PC-3 (cell line): ENCODE results near the gene MKI67.

ENCODE experiments used
- EZH2 ChIP-seq: fragments of 300-600 bp; sonication (generic); IDR thresholded peaks from one replicate; pipeline ENCODE4 v1.6.1; 2017; ENCODE audit warnings: antibody characterized with exemption, mild to moderate bottlenecking, low read length; ENCODE audit not compliant: unreplicated experiment
- TF ChIP-seq, protein P1 (sequence below): fragments of 300-600 bp; sonication (generic); conservative IDR thresholded peaks from 2 replicates; pipeline ENCODE4 v1.5.1; 2017; ENCODE audit warnings: antibody characterized with exemption, low read depth, mild to moderate bottlenecking, low read length

DNA sequence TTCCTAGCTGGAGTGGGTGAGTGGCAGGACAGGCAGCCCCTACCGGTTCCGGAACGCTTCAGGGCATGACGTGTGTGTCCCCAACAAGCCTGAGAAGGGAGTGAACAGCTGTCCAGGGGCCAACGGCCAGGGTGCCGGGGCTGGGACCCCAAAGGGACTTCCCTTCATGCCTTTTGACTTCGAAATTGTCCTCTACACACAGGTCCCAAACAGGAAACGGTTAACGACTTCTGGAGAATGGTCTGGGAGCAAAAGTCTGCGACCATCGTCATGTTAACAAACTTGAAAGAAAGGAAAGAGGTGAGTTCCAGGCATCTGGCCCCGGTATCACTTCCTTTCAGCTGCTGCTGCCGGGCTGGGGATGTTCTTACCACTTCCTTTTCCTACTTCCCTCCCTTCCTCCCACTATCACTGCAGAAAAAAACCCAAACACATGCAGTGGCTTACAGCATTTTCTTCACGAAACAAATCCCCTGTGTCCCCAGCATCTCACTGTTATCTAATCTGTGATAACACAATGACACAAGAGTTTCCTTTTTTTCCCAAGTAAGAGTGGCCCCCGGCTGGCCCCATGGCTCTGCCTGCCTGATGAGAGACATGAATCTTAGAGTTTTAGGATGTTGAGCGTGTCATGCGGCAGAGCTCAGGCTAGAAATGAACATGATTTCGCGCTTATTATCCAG, 63.2 kb downstream of the MKI67 start:
- no peak for TF ChIP-seq EZH2
- TF ChIP-seq, protein P1, sequence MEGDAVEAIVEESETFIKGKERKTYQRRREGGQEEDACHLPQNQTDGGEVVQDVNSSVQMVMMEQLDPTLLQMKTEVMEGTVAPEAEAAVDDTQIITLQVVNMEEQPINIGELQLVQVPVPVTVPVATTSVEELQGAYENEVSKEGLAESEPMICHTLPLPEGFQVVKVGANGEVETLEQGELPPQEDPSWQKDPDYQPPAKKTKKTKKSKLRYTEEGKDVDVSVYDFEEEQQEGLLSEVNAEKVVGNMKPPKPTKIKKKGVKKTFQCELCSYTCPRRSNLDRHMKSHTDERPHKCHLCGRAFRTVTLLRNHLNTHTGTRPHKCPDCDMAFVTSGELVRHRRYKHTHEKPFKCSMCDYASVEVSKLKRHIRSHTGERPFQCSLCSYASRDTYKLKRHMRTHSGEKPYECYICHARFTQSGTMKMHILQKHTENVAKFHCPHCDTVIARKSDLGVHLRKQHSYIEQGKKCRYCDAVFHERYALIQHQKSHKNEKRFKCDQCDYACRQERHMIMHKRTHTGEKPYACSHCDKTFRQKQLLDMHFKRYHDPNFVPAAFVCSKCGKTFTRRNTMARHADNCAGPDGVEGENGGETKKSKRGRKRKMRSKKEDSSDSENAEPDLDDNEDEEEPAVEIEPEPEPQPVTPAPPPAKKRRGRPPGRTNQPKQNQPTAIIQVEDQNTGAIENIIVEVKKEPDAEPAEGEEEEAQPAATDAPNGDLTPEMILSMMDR, result no peak
